ENCODE measurements around the gene TRABD2B. TPM values are rescaled to one million over a fixed set of nuclear protein-coding genes. Genes with fewer than 3 reads are reported as not detected.

Gene TRABD2B
- total and polyA plus RNA-seq, 2 donors (not counting 3 experiments of a cell fraction or from before 2014, with no cell fraction given) = not detected

- intact Hi-C loops (cut with micrococcal nuclease) = no loop called here
- H3K79me2 ChIP-seq (ENCODE audit: control insufficient read depth, insufficient read depth, low read length) = no peaks in the 10 kb centered on the region
Observed at GRCh38 chr1:47785561-47786271, 211.5 kb downstream of the TRABD2B start.

More at GRCh38 chr1:47785561-47786271, 211.5 kb downstream of the TRABD2B start:
- H3K27ac ChIP-seq (ENCODE audit: insufficient read depth, low read depth, low read length) = no peak overlapping the region
- H3K9ac ChIP-seq (replicated peaks; ENCODE audit: extremely low read depth, insufficient read depth, low read length) = no peak overlapping the region
- H3K36me3 ChIP-seq (ENCODE audit: control insufficient read depth in 2 of 2, extremely low read depth in 1 of 2, insufficient read depth in 2 of 2, low read length in 2 of 2) = no peaks in the 10 kb centered on the region
- no peak overlapping the region for H3K4me3 ChIP-seq (replicated peaks in 1 of 3; ENCODE audit: insufficient read depth in 1 of 3, low read depth in 1 of 3, low read length in 3 of 3)
- no peaks in the 10 kb centered on the region for H4K20me1 ChIP-seq (replicated peaks; ENCODE audit: control insufficient read depth, extremely low read depth, insufficient read depth, low read length)
- no peaks in the 10 kb centered on the region for H3K9me1 ChIP-seq (replicated peaks; ENCODE audit: control insufficient read depth, extremely low read depth, insufficient read depth, low read length)
- DNase-seq (ENCODE audit: low read depth, low spot score) (no peak), FAIRE-seq (no peak)
- dilution Hi-C loops (cut with MboI; ENCODE audit: extremely low pct_ligation_motif_present, low sequenced_read_pairs) = no loop called here
- no TSS peak for BruUV-seq (replicated peaks)
- CTCF ChIA-PET = interaction anchor here (1.1 to 1.6 kb wide), 5 partner anchors 9 to 418 kb away, joined by 3 to 6 read pairs (median 4); partner anchors contain the start of gene TRABD2B
- no peaks in the 10 kb centered on the region for H3K4me1 ChIP-seq (ENCODE audit: control insufficient read depth, extremely low read depth, insufficient read depth, low read length)
- TF ChIP-seq POLR2A (IDR thresholded peaks at IDR 0.05; ENCODE audit: low read depth, low read length) (no peak), CTCF (IDR thresholded peaks at IDR 0.05; ENCODE audit: extremely low read depth in 1 of 2, insufficient read depth in 1 of 2, low read depth in 1 of 2, low read length in 2 of 2) (peak in 1 of 2 donors; percentile 5), MAX (IDR thresholded peaks at IDR 0.05; ENCODE audit: insufficient read depth, insufficient read length) (no peak), FOS (IDR thresholded peaks at IDR 0.05; ENCODE audit: borderline replicate concordance, insufficient read depth, low read length) (no peak), JUN (IDR thresholded peaks at IDR 0.05; ENCODE audit: borderline replicate concordance, insufficient read depth, insufficient read length, low read depth) (no peak)
- no peak overlapping the region for H2AFZ ChIP-seq (ENCODE audit: low read depth, low read length)
- H3K27me3 ChIP-seq (ENCODE audit: control insufficient read depth in 2 of 2, insufficient read depth in 2 of 2, low read length in 2 of 2) = peaks cover 0 to 2% of the 10 kb centered on the region in 2 experiments
- POLR2A ChIA-PET = no interaction called here
- no peaks in the 10 kb centered on the region for H3K9me3 ChIP-seq (replicated peaks; ENCODE audit: control insufficient read depth, insufficient read depth, low read length)
- H3K4me2 ChIP-seq (ENCODE audit: insufficient read depth, low read length) = no peak overlapping the region
